ENCODE results near the gene KNDC1. TPM values are rescaled to one million over a fixed set of nuclear protein-coding genes. Genes with fewer than 3 reads are reported as not detected.

The KNDC1 gene
- total RNA-seq, 1 donor from 2014 or later: 8.2 TPM

- DNase-seq (ENCODE audit: low spot score in 2 of 2) (no peak), FAIRE-seq (no peak)
Measured at GRCh38 chr10:133187091-133187905, 27.3 kb downstream of the KNDC1 start.

- no peak for FAIRE-seq
- DNase-seq (ENCODE audit: low spot score in 2 of 2): no peak
Measured at GRCh38 chr10:133187906-133188681, 28.1 kb downstream of the KNDC1 start.

GRCh38 chr10:133189256-133189655 is 29.2 kb downstream of the KNDC1 start:
- FAIRE-seq (no peak), DNase-seq (ENCODE audit: low spot score in 2 of 2) (no peak)

- DNase-seq (ENCODE audit: low spot score in 2 of 2) (no peak), FAIRE-seq (no peak)
Measured at GRCh38 chr10:133189726-133190125, 29.7 kb downstream of the KNDC1 start.

- FAIRE-seq (no peak), DNase-seq (ENCODE audit: low spot score in 2 of 2) (no peak)
Measured at GRCh38 chr10:133190225-133190624, 30.2 kb downstream of the KNDC1 start.

- FAIRE-seq (no peak), DNase-seq (ENCODE audit: low spot score in 2 of 2) (no peak)
Measured at GRCh38 chr10:133191651-133192050, 31.6 kb downstream of the KNDC1 start.

- DNase-seq (ENCODE audit: low spot score in 2 of 2): no peak
Measured at GRCh38 chr10:133194151-133194550, 34.1 kb downstream of the KNDC1 start.

GRCh38 chr10:133195096-133195495 is 35.1 kb downstream of the KNDC1 start:
- no peak for FAIRE-seq

More at GRCh38 chr10:133194151-133194550, 34.1 kb downstream of the KNDC1 start:
- FAIRE-seq: no peak

GRCh38 chr10:133195611-133196010 is 35.6 kb downstream of the KNDC1 start:
- FAIRE-seq: no peak
- DNase-seq (ENCODE audit: low spot score in 2 of 2): no peak

More at GRCh38 chr10:133195096-133195495, 35.1 kb downstream of the KNDC1 start:
- no peak for DNase-seq (ENCODE audit: low spot score in 2 of 2)

GRCh38 chr10:133196221-133196915 is 36.3 kb downstream of the KNDC1 start:
- no peak for DNase-seq (ENCODE audit: low spot score in 2 of 2)
- FAIRE-seq: no peak

GRCh38 chr10:133196936-133197758 is 37.1 kb downstream of the KNDC1 start:
- no peak for FAIRE-seq

GRCh38 chr10:133197786-133198185 is 37.8 kb downstream of the KNDC1 start:
- DNase-seq (ENCODE audit: low spot score in 2 of 2) (no peak), FAIRE-seq (no peak)

More at GRCh38 chr10:133196936-133197758, 37.1 kb downstream of the KNDC1 start:
- no peak for DNase-seq (ENCODE audit: low spot score in 2 of 2)

GRCh38 chr10:133198206-133198605 is 38.2 kb downstream of the KNDC1 start:
- no peak for FAIRE-seq

GRCh38 chr10:133198621-133199487 is 38.8 kb downstream of the KNDC1 start:
- no peak for FAIRE-seq
- no peak for DNase-seq (ENCODE audit: low spot score in 2 of 2)

More at GRCh38 chr10:133198206-133198605, 38.2 kb downstream of the KNDC1 start:
- no peak for DNase-seq (ENCODE audit: low spot score in 2 of 2)

- no peak for DNase-seq (ENCODE audit: low spot score in 2 of 2)
- no peak for FAIRE-seq
Measured at GRCh38 chr10:133199488-133199885, 39.5 kb downstream of the KNDC1 start.

- DNase-seq (ENCODE audit: low spot score in 2 of 2) (no peak), FAIRE-seq (no peak)
Measured at GRCh38 chr10:133199992-133200611, 40.1 kb downstream of the KNDC1 start.

GRCh38 chr10:133200621-133201031 is 40.6 kb downstream of the KNDC1 start:
- no peak for FAIRE-seq
- no peak for DNase-seq (ENCODE audit: low spot score in 2 of 2)

- FAIRE-seq (no peak), DNase-seq (ENCODE audit: low spot score in 2 of 2) (no peak)
Measured at GRCh38 chr10:133201151-133201947, 41.3 kb downstream of the KNDC1 start.

All from frontal cortex (tissue), 4 donors.